NCI-H2081 (cell line): ENCODE results near the gene SLC7A8.
"Not testable (repeated sequence)": the region's sequence is repeated elsewhere in the genome, so short reads cannot be mapped to it uniquely, and the experiment has no call there.

Experiments used
- DNase-seq, 2 experiments: peaks; one replicate each; lab custom pipeline; 2025; lab: John Stamatoyannopoulos, UW

SLC7A8 gene

GRCh38 chr14:23114120-23114458, 69.4 kb downstream of the SLC7A8 start:
- no peak for DNase-seq

GRCh38 chr14:23113431-23114119, 69.9 kb downstream of the SLC7A8 start:
- no peak for DNase-seq

- DNase-seq, result no peak
These were observed 70.9 kb downstream of the SLC7A8 start for GRCh38 chr14:23112359-23113178.

GRCh38 chr14:23110579-23111365, 72.7 kb downstream of the SLC7A8 start:
- no peak for DNase-seq

- DNase-seq, result no peak
These were observed 73.7 kb downstream of the SLC7A8 start for GRCh38 chr14:23109769-23110168.

GRCh38 chr14:23108169-23108568, 75.3 kb downstream of the SLC7A8 start:
- not testable (repeated sequence) for DNase-seq

- DNase-seq, result not testable (repeated sequence)
These were observed 75.8 kb downstream of the SLC7A8 start for GRCh38 chr14:23107620-23108019.

- no peak for DNase-seq
These were observed 76.8 kb downstream of the SLC7A8 start for GRCh38 chr14:23106747-23107045.

GRCh38 chr14:23105348-23105824, 78.1 kb downstream of the SLC7A8 start:
- DNase-seq, result no peak

GRCh38 chr14:23104591-23105347, 78.7 kb downstream of the SLC7A8 start, which contains the start of gene CIROP:
CIROP (minus strand) TSS chr14:23104989; CDS start chr14:23104920, 69 bp downstream.
- DNase-seq, result no peak

GRCh38 chr14:23104070-23104590, 79.3 kb downstream of the SLC7A8 start:
- no peak for DNase-seq

GRCh38 chr14:23103581-23103980, 79.9 kb downstream of the SLC7A8 start:
- DNase-seq, result no peak

GRCh38 chr14:23102801-23103200, 80.7 kb downstream of the SLC7A8 start:
- DNase-seq, result no peak

GRCh38 chr14:23101986-23102625, 81.4 kb downstream of the SLC7A8 start:
- DNase-seq, result no peak

- DNase-seq, result no peak
These were observed 82.1 kb downstream of the SLC7A8 start for GRCh38 chr14:23101213-23101970.

GRCh38 chr14:23099212-23099861, 84.1 kb downstream of the SLC7A8 start:
- DNase-seq, result no peak

GRCh38 chr14:23097786-23098185, 85.7 kb downstream of the SLC7A8 start:
- DNase-seq, result no peak

- no peak for DNase-seq
These were observed 88.0 kb downstream of the SLC7A8 start, which contains the start of gene C14orf119 for GRCh38 chr14:23095196-23096108. C14orf119 (plus strand) TSS chr14:23095505; CDS start chr14:23097659, 2,154 bp downstream.
